DMS53 (cell line): ENCODE data around the gene DHPS.
"Not testable (repeated sequence)": the region's sequence is repeated elsewhere in the genome, so short reads cannot be mapped to it uniquely, and the experiment has no call there.

ENCODE experiments used
- DNase-seq: peaks from one replicate; lab custom pipeline; 2025; lab: John Stamatoyannopoulos, UW

DHPS gene

GRCh38 chr19:12705654-12706331, 24.1 kb upstream of the DHPS start:
- DNase-seq, result no peak

GRCh38 chr19:12705169-12705568, 23.5 kb upstream of the DHPS start:
- DNase-seq, result no peak

GRCh38 chr19:12703046-12703445, 21.4 kb upstream of the DHPS start:
- peak; percentile 48 for DNase-seq

GRCh38 chr19:12701596-12702282, 20.1 kb upstream of the DHPS start:
- no peak for DNase-seq

- DNase-seq, result no peak
Measured at GRCh38 chr19:12698138-12698537, 16.5 kb upstream of the DHPS start.

GRCh38 chr19:12697425-12697824, 15.7 kb upstream of the DHPS start:
- DNase-seq, result not testable (repeated sequence)

- peak; percentile 94 for DNase-seq
Measured at GRCh38 chr19:12696366-12697335, 15.0 kb upstream of the DHPS start, which contains the start of gene FBXW9. TSS of gene FBXW9 (minus strand) at chr19:12696631. CDS start at chr19:12696581, 50 bp downstream.

GRCh38 chr19:12695997-12696365, 14.3 kb upstream of the DHPS start:
- DNase-seq, result peak; percentile 54

- no peak for DNase-seq
Measured at GRCh38 chr19:12695514-12695913, 13.8 kb upstream of the DHPS start.

DNA sequence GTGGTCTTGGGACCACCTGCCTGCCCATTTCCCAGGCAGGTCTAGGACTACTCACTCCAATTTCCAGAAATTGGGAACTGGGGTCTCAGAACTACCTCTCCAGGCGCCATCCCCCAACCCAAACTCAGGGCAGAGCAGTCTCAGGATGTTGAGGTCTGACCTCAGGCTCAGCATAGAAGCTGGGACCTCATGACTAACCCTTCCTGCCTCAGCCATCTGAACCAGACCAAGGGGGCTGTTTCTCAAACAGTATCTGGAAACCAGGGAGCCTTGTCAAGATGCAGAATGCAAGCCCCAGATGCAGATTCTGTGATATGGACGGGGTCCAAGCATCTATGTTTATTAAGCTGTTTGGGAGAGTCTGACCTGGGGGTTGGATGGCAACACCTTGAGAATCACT, 13.4 kb upstream of the DHPS start:
- no peak for DNase-seq

DNA sequence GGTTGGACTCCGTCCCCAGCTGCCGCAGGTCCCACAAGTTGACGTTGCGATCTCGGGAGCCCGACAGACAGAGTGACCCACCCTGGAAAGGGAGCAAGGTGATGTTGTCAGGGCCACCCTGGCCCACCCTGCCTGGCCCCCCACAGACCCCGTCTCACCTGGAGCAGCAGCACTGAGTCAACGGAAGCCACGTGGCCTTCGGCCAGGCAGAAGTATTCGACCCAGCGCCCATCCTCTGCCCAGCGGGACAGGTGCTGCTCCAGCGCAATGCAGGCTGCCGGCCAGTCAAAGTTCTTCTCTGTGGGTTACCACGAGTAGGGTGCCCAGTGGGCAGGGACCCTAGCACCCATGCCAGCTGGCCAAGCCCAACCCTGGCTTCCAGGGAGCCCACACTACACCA, 13.0 kb upstream of the DHPS start:
- DNase-seq, result no peak

DNA sequence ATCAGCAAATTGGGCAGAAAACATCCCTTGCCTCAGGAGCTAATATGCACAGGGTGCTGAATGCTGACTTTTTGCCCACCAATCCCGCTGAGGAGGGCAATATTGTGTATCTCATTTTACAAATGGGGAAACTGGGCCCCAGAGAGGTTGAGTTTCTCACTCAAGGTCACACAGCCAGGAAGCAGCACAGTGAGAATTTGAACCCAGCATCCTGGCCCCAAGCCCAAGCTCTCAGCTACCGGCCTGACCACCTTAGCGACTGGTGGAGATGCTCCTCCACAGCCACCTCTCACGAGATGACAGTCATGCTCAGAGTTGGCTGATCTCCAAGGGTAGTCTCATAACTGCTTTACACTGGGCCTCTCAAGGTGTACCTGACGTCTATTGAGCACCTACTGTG, 11.3 kb upstream of the DHPS start:
- DNase-seq, result no peak

DNA sequence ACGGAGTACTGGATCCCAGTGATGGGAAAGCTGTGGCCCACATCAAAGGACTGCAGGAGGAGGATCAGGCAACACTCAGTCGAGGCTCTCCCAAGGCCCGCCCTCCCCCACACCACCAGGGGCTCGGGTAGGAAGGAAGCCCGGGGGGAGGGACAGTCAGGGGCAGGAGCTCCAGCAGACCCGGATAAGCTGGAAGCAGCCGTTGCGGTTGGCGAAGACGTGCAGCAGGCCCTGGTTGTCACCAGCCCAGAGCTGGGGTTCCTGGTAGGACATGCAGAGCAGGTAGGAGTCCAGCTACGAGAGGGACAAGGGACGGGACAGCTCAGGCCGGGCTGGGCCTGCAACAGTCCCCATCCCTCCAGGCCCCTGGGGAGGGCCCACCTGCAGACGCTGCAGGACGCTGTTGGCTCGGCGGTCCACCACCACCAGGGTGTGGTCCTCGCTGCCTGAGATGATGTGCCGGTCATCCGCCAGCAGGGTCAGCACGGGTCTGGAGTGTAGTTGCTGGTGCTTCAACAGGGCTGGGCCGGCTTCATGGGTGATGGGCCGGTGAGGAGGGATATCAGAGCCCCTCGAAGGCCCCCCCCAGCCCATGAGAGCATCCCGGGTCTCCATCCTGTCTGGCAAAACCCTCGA, 8.0 kb upstream of the DHPS start:
- no peak for DNase-seq

GRCh38 chr19:12689012-12689411, 7.3 kb upstream of the DHPS start:
- no peak for DNase-seq

- no peak for DNase-seq
Measured at GRCh38 chr19:12687496-12688196, 6.0 kb upstream of the DHPS start, which contains the start of gene GNG14. TSS of gene GNG14 (plus strand) at chr19:12687998. CDS start at chr19:12688049, 51 bp downstream.

DNA sequence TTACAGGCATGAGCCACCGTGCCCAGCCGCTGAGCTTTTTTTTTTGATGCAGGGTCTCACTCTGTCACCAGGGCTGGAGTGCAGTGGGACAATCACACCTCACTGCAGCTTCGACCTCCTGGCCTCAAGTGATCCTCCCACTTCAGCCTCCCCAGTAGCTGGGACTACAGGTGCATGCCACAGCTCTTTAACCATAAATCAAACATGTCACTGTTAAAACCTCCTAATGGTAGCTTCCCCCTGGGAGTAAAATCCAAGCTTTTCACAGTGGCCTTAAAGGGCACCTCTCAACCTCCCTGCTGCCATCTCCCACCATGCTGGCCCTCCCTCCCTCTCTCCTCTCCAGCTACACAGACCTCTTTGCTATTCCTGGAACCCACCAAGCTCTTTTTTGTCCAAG, 4.2 kb upstream of the DHPS start:
- no peak for DNase-seq

- no peak for DNase-seq
Measured at GRCh38 chr19:12680034-12680433, 1.6 kb downstream of the DHPS start.

- not testable (repeated sequence) for DNase-seq
Measured at GRCh38 chr19:12678039-12678438, 3.6 kb downstream of the DHPS start.

DNA sequence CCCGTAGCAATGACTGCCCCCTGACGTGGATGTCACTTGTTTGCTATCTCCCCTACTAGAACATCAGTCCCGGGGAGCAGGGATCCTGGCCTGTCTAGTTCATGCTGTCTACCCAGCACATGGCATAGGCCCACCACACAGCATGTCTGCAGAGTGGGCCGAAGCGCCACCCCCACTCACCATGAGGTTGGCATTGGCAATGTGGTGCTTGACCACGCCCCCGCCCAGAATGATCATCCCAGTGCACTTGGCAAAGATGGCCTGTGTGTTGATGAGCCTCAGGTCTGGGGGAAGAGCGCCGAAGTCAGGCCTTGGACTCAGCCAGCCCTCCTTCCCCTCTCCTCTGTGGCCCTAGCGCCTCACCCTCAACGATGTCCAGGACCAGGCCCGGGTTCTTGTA, 4.8 kb downstream of the DHPS start:
- DNase-seq, result no peak

GRCh38 chr19:12676384-12676792, 5.3 kb downstream of the DHPS start:
- peak; percentile 88 for DNase-seq

GRCh38 chr19:12675940-12676339, 5.7 kb downstream of the DHPS start:
- no peak for DNase-seq
